Brain microvascular endothelial cell (primary cell): ENCODE results near the gene KANTR.

Experiments used
- DNase-seq: peaks from one replicate; pipeline ENCODE4 v3.0.0-alpha.2; 2020
- H3K27ac ChIP-seq: fragments of 250-450 bp; sonication (Bioruptor Pico); 2 replicates; pipeline ENCODE4 v1.5.1; 2020; ENCODE audit warnings: mild to moderate bottlenecking, moderate library complexity
- H3K27me3 ChIP-seq: fragments of 250-450 bp; sonication (Bioruptor Pico); replicated peaks from 2 replicates; pipeline ENCODE4 v1.5.1; 2020; ENCODE audit warnings: mild to moderate bottlenecking
- H3K36me3 ChIP-seq: fragments of 250-450 bp; sonication (Bioruptor Pico); replicated peaks from 2 replicates; pipeline ENCODE4 v1.5.1; 2020; ENCODE audit warnings: mild to moderate bottlenecking
- H3K4me3 ChIP-seq: 2 replicates; pipeline ENCODE4 v1.5.1; 2011; ENCODE audit warnings: low read depth, mild to moderate bottlenecking, control low read depth, low read length, moderate library complexity
- in situ Hi-C: cut with HindIII; loops from 2 replicates; pipeline ENCODE4 v1.10.0; 2017; ENCODE audit warnings: low sequenced_read_pairs, low pct_ligation_motif_present
- TF ChIP-seq, protein P1 (sequence below): IDR thresholded peaks from 2 replicates; pipeline ENCODE4 v1.5.1; 2011; ENCODE audit warnings: low read depth, mild to moderate bottlenecking, moderate library complexity, low read length, control low read depth, inconsistent platforms; ENCODE audit errors: missing control alignments

Gene KANTR

DNA sequence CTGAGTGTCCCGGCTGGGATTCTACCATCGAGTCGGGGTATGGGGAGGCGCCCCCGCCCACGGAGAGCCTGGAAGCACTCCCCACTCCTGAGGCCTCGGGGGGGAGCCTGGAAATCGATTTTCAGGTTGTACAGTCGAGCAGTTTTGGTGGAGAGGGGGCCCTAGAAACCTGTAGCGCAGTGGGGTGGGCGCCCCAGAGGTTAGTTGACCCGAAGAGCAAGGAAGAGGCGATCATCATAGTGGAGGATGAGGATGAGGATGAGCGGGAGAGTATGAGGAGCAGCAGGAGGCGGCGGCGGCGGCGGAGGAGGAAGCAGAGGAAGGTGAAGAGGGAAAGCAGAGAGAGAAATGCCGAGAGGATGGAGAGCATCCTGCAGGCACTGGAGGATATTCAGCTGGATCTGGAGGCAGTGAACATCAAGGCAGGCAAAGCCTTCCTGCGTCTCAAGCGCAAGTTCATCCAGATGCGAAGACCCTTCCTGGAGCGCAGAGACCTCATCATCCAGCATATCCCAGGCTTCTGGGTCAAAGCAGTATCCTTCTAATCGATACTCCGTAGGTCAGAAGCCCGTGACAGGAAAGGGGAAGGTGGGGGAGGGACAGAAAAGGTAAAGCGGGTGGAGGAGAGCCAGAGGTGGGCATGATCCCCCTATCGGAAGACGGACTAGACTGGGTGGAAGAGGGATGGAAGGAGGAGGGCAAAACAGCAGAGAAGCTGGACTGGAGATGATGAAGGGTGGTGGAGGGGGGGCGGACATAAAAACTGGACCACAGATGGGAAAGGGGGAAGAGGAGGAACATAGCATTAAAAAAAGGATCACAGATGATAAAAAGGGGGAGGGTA lies 10.9 kb upstream of the KANTR start:
- TF ChIP-seq, protein P1, sequence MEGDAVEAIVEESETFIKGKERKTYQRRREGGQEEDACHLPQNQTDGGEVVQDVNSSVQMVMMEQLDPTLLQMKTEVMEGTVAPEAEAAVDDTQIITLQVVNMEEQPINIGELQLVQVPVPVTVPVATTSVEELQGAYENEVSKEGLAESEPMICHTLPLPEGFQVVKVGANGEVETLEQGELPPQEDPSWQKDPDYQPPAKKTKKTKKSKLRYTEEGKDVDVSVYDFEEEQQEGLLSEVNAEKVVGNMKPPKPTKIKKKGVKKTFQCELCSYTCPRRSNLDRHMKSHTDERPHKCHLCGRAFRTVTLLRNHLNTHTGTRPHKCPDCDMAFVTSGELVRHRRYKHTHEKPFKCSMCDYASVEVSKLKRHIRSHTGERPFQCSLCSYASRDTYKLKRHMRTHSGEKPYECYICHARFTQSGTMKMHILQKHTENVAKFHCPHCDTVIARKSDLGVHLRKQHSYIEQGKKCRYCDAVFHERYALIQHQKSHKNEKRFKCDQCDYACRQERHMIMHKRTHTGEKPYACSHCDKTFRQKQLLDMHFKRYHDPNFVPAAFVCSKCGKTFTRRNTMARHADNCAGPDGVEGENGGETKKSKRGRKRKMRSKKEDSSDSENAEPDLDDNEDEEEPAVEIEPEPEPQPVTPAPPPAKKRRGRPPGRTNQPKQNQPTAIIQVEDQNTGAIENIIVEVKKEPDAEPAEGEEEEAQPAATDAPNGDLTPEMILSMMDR, result no peak
- no peak for DNase-seq
- Histone ChIP-seq H3K4me3 (peak overlapping the region; percentile 67), H3K27me3 (no peaks in the 10 kb centered on the region), H3K27ac (peak overlapping the region; percentile 79), H3K36me3 (peaks cover 14% of the 10 kb centered on the region)
- in situ Hi-C loops, result no loop called here

DNA sequence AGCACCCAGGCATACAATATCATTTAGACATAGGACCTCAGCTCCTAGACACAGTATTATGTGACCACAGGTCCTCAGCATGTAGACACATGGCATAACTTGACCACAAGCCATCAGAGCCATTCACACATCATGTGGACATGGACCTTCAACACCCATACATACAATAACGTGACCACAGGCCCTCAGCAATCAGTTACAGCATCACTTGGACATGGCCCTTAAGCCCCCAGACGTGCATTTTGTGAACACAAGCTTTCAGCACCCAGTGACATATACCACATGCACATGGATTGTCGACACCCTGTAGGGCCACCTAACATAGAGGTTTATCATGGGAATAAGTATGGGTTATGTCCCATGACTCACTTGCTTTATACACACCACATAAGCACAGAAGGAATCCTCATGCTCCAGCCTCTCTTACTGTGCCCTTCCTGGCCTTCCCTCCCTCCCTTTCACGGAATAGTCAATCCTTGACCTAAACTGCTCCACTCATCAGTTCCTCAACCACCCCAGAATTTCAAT lies 9.8 kb upstream of the KANTR start:
- peaks cover 14% of the 10 kb centered on the region for H3K36me3 ChIP-seq
- no peak for DNase-seq
- in situ Hi-C loops, result no loop called here
- TF ChIP-seq, protein P1, result no peak
- no peaks in the 10 kb centered on the region for H3K27me3 ChIP-seq
- no peak overlapping the region for H3K27ac ChIP-seq
- H3K4me3 ChIP-seq, result no peak overlapping the region

DNA sequence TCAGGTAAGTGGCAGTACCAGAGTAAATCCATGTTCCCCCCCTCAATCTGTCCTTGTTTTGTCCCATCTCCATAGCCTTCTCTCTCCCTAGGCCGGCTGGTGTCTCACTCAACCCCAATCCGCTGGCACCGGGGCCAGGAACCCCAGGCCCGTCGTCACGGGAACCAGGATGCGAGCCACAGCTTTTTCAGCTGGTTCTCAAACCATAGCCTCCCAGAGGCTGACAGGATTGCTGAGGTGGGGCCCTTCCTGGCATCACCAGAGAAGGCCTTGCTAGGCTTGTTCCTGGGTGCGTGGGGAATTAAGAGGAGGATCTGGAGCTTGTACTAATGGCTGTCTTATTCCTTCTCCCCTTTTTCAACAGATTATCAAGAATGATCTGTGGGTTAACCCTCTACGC lies 9.1 kb upstream of the KANTR start:
- in situ Hi-C loops, result no loop called here
- H3K27ac ChIP-seq, result no peak overlapping the region
- no peak overlapping the region for H3K4me3 ChIP-seq
- peaks cover 14% of the 10 kb centered on the region for H3K36me3 ChIP-seq
- no peak for DNase-seq
- no peaks in the 10 kb centered on the region for H3K27me3 ChIP-seq
- TF ChIP-seq, protein P1, result no peak

DNA sequence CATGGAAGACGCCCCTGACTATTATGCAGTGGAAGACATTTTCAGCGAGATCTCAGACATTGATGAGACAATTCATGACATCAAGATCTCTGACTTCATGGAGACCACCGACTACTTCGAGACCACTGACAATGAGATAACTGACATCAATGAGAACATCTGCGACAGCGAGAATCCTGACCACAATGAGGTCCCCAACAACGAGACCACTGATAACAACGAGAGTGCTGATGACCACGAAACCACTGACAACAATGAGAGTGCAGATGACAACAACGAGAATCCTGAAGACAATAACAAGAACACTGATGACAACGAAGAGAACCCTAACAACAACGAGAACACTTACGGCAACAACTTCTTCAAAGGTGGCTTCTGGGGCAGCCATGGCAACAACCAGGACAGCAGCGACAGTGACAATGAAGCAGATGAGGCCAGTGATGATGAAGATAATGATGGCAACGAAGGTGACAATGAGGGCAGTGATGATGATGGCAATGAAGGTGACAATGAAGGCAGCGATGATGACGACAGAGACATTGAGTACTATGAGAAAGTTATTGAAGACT lies 8.2 kb upstream of the KANTR start:
- Histone ChIP-seq H3K27ac (no peak overlapping the region), H3K36me3 (peaks cover 14% of the 10 kb centered on the region), H3K4me3 (no peak overlapping the region), H3K27me3 (no peaks in the 10 kb centered on the region)
- in situ Hi-C loops, result no loop called here
- TF ChIP-seq, protein P1, result no peak
- no peak for DNase-seq

DNA sequence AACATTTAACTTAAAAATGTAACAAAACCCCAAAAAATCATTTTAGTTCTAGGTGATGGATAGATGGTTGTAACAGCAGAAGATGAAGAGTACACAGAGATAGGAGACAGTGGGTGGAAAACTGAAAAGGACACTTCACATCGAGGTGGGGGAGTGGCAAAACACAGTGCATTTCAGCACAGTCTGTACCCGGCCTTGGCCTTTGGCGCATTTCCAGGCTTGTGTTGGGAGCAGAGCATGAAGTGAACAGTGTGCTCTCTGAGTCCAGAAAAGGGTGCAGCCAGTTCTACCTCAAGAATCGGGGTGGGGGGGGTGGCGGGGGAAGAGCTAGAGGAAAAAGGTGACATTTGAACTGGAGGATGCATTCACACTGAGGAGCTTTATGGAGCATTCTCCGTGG lies 7.5 kb upstream of the KANTR start:
- Histone ChIP-seq H3K4me3 (no peak overlapping the region), H3K27ac (no peak overlapping the region), H3K27me3 (no peaks in the 10 kb centered on the region), H3K36me3 (peaks cover 14% of the 10 kb centered on the region)
- TF ChIP-seq, protein P1, result no peak
- in situ Hi-C loops, result no loop called here
- no peak for DNase-seq
